HUES48 (cell line): ENCODE results near the gene PLEKHJ1.
"Not testable (repeated sequence)": the region's sequence is repeated elsewhere in the genome, so short reads cannot be mapped to it uniquely, and the experiment has no call there.

Experiments used
- H3K27ac ChIP-seq: one replicate; pipeline ENCODE4 v1.7.0; 2013; ENCODE audit warnings: low read depth, low read length, inconsistent platforms
- H3K27me3 ChIP-seq: 2 replicates; pipeline ENCODE4 v1.6.1; 2013; ENCODE audit warnings: mild to moderate bottlenecking, low read length; ENCODE audit not compliant: control insufficient read depth, insufficient read depth
- H3K36me3 ChIP-seq: 2 replicates; pipeline ENCODE4 v1.6.1; 2013; ENCODE audit warnings: low read length; ENCODE audit not compliant: control insufficient read depth, insufficient read depth
- H3K4me1 ChIP-seq: 2 replicates; pipeline ENCODE4 v1.6.1; 2013; ENCODE audit warnings: mild to moderate bottlenecking, low read length; ENCODE audit not compliant: control insufficient read depth, insufficient read depth
- H3K4me3 ChIP-seq: 2 replicates; pipeline ENCODE4 v1.5.1; 2013; ENCODE audit warnings: mild to moderate bottlenecking, low read depth, low read length
- H3K9ac ChIP-seq: 2 replicates; pipeline ENCODE4 v1.6.1; 2013; ENCODE audit warnings: mild to moderate bottlenecking, low read depth, low read length, moderate library complexity
- H3K9me3 ChIP-seq: 2 replicates; pipeline ENCODE4 v1.6.1; 2013; ENCODE audit warnings: low read length; ENCODE audit not compliant: control insufficient read depth, insufficient read depth

The PLEKHJ1 gene

DNA sequence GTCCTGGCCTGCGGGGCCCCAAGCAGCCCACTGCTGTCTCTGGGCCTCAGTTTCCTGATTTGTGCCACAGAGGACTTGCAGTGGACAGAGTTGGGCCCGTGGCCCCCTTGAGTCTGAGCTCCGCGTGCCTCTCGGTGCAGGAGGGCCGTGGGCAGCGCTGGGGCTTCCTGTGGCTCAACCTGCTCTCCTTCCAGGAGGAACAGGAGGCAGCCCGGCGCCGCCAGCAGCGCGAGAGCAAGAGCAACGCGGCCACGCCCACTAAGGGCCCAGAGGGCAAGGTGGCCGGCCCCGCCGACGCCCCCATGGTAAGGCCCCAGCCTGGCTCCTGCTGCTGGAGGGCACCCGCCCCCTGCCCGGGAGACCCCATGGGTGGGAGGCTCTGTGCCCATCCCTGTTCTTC is 25.9 kb downstream of the PLEKHJ1 start:
- H3K9ac ChIP-seq, result no peak overlapping the region
- H3K27ac ChIP-seq, result no peak overlapping the region
- peaks cover 61% of the 10 kb centered on the region for H3K36me3 ChIP-seq
- no peak overlapping the region for H3K4me3 ChIP-seq
- no peaks in the 10 kb centered on the region for H3K9me3 ChIP-seq
- no peaks in the 10 kb centered on the region for H3K27me3 ChIP-seq
- H3K4me1 ChIP-seq, result no peaks in the 10 kb centered on the region

DNA sequence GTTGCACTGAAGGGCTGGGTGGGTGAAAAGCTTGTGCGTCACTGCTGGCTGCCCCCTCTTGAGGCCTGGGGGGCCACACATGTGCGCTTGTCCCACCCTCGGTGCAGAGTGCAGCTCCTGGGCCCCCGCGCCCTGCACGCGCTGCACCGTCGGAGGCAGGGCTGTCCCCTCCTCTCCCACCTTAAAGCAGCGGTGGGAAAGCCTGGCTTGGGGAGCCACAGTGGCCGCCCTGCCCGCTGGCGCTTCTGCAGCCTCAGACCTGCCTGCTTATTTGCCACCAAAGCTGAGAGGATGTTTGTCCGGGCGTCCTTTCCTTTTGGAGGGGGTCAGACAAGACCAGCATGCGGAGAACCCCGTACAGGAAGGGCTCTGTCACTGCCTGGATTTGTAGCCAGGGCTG is 26.7 kb downstream of the PLEKHJ1 start:
- Histone ChIP-seq H3K36me3 (peaks cover 53% of the 10 kb centered on the region), H3K9me3 (no peaks in the 10 kb centered on the region), H3K4me3 (no peak overlapping the region), H3K4me1 (no peaks in the 10 kb centered on the region), H3K9ac (no peak overlapping the region), H3K27me3 (no peaks in the 10 kb centered on the region), H3K27ac (no peak overlapping the region)

DNA sequence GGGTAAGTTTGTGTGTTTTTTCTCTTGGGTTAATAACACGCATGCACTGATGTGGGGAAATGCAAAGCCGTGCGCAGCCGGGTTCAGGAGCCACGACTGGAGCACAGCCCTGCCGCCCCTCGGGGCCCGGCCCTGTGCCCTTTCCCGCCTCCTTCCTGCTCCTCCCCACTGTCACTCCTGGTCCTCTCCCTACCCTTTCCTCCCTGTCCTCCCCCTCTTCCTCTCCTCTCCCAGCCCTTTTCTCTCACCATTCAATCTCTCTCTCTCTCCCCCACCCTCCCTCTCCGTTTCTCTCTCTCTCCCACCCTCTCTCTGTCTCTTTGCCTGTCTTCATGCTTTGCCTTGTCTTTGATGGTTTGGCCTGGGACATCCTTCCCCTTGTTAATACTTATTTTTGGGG is 27.2 kb downstream of the PLEKHJ1 start:
- no peak overlapping the region for H3K4me3 ChIP-seq
- no peaks in the 10 kb centered on the region for H3K4me1 ChIP-seq
- H3K27ac ChIP-seq, result no peak overlapping the region
- H3K36me3 ChIP-seq, result peaks cover 53% of the 10 kb centered on the region
- no peak overlapping the region for H3K9ac ChIP-seq
- no peaks in the 10 kb centered on the region for H3K9me3 ChIP-seq
- no peaks in the 10 kb centered on the region for H3K27me3 ChIP-seq

DNA sequence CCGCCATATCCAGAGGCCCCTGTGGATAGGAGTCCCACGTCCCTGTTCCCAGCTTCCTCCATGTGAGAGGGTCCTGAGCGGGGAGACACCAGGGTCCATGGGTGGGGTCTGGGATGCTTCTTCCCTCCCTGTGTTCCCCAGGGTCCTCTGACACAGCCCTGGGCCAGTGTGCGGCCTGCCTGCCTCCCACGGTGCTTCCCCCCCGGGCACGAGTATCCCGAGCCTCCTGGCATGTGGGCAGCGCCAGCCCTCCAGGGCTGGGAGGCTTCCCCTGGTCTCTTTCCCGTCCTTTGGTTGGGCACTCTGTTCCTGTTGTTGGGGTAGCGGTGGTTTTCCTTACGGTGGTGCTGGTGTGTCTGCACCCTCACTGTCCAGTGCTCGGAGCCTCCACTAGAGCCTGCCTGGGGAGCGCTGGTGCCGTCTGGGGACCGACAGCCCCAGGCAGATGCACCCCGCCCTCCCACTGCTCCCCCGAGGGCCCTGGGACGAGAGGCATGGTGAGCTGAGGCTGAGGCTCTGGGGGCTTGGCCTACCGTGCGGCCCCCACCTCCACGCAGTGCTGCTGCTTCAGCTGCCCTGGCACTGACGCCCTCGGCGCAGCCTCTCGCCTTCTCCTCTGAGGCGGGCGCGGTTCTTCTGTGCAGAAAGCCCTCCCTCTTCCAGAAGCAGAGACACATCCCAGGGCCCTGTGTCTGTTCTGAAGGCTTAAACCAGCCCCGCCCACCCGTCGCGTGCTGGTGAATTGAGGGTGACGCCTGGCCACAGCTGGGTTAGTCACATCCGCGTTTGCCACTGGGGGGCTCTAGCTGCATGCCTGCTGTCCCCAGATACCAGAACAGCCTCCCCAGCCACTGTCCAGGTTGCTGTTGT is 27.9 kb downstream of the PLEKHJ1 start:
- no peak overlapping the region for H3K4me3 ChIP-seq
- H3K9ac ChIP-seq, result no peak overlapping the region
- H3K27ac ChIP-seq, result no peak overlapping the region
- H3K27me3 ChIP-seq, result no peaks in the 10 kb centered on the region
- peaks cover 48% of the 10 kb centered on the region for H3K36me3 ChIP-seq
- H3K4me1 ChIP-seq, result no peaks in the 10 kb centered on the region
- no peaks in the 10 kb centered on the region for H3K9me3 ChIP-seq

DNA sequence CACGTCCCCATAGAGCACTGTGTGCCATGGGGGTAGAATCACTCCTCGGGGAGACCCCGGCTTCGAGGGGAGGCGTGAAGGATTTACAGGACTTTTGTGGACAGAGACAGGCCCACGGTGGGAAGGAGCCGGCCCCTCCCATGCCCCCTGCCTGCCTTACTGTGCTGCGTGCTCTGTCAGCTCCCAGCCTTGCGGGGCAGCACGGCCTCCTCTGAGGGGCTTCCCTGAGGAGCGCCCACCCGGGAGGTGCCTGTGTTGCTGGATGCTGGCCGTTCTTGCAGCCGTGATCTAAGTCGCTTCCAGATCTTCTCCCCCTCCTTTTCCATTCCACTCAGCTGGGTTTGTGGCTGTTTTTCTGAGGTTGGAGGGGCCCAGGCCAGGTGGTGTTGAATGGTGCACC is 29.1 kb downstream of the PLEKHJ1 start:
- Histone ChIP-seq H3K27me3 (no peaks in the 10 kb centered on the region), H3K36me3 (peaks cover 46% of the 10 kb centered on the region), H3K9ac (no peak overlapping the region), H3K27ac (no peak overlapping the region), H3K4me1 (no peaks in the 10 kb centered on the region), H3K4me3 (no peak overlapping the region), H3K9me3 (no peaks in the 10 kb centered on the region)

DNA sequence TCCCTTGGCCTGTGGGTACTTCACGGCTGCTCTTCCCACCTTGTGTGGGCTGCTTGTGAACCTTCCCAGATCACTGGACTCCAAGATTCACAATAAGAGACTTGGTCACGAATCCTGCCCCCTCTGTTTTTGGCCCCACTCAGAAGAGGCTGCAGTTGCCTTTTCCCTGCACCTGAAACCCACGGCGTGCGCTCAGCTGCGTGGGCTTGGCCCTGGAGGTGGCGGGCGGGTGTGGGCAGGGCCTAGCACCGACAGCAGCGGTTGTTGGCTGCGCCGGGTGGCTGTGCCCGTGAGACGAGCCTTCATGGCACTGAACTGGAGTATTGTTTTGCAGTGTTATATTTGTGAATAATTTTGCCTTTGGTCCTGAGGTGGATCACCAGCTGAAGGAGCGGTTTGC is 33.8 kb downstream of the PLEKHJ1 start:
- Histone ChIP-seq H3K4me1 (no peaks in the 10 kb centered on the region), H3K27me3 (no peaks in the 10 kb centered on the region), H3K9me3 (no peaks in the 10 kb centered on the region), H3K27ac (no peak overlapping the region), H3K4me3 (no peak overlapping the region), H3K36me3 (peaks cover 34% of the 10 kb centered on the region), H3K9ac (no peak overlapping the region)

DNA sequence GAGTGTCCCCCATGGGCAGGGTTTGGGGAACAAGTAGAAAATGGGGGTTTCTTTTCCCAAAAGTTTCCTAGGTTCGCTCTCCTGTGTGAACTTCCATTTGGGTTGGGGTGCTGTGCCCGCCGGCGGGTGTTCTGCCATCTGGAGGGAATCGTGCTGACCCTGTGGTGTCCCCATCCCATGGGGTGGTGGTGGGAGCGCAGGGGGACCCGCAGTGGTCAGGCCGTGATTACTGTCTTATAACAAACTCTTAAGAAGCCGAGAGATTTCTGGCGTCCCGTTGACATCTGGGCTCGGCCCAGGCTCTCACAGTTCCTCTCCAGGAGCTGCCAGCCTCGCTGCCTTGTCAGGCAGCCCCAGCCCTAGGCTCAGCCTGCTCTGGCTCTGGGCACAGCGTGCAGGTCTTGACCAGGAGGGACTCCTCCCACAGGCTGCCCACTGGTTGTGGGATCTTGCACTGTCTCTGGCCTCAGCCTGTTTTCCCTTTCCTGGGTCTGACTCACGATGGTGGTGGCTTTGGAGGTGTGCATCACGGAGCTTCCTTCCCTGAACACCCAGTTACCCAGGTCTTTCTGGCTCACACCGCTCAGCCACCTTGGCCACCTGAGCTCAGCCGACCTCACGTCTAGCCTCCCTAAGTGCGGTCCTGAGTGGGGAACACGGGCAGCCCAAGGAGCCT is 34.5 kb downstream of the PLEKHJ1 start:
- Histone ChIP-seq H3K4me3 (no peak overlapping the region), H3K4me1 (no peaks in the 10 kb centered on the region), H3K27ac (no peak overlapping the region), H3K9ac (no peak overlapping the region; the same call in 1 of the 2 replicates), H3K27me3 (no peaks in the 10 kb centered on the region), H3K36me3 (peaks cover 29% of the 10 kb centered on the region), H3K9me3 (no peaks in the 10 kb centered on the region)

DNA sequence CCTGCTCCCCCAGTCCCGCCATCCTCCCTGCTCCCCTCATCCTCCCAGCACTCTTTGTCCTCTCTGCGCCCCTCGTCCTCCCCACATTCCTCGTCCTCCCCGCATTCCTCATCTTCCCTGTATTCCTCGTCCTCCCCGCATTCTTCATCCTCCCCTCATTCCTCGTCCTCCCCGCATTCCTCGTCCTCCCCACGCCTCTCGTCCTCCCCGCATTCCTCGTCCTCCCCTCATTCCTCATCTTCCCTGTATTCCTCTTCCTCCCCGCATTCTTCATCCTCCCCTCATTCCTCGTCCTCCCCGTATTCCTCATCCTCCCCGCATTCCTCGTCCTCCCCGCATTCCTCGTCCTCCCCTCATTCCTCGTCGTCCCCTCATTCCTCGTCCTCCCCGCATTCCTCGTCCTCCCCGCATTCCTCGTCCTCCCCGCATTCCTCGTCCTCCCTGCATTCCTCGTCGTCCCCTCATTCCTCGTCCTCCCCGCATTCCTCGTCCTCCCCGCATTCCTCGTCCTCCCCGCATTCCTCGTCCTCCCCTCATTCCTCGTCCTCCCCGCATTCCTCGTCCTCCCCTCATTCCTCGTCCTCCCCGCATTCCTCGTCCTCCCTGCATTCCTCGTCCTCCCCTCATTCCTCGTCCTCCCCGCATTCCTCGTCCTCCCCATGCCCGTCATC is 35.4 kb downstream of the PLEKHJ1 start:
- peaks cover 33% of the 10 kb centered on the region for H3K36me3 ChIP-seq
- H3K4me1 ChIP-seq, result not testable (repeated sequence)

DNA sequence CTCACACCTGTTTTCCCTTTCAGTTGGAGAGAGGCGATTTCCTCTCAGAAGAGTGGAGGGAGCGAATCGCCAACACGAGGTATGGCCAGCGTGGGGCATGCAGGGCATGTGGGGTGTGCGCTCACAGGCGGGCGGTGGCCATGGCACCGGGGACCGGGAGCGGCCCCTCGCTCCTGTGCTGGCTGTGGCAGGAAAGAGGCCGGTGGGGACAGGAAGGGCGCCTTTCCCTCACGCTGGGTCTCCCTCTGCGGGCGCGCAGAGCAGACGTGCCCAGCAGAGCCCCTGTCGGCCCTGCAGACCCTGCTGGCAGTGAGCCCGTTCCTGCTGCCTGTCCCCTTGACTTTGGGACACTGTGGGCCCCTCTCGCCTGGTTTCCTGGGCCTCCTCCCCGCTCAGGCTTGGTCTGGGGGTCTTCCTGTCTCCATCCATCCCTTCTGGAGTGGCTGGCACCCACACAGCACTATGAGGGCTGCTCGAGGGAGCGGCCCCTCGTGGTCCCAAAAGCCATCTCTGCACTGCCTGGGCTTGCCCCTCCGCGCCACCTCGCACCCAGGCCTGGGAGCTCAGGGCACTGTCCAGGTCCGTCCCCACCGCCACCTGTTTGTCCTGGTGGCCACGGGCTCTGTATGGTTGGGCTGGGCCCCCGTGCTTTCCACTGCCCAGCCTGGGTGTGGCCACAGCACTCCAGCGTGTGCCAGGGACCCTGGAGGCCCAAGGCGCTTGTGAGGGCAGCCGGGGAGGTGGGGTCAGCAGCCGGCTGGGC is 36.1 kb downstream of the PLEKHJ1 start:
- Histone ChIP-seq H3K27me3 (no peaks in the 10 kb centered on the region), H3K4me3 (no peak overlapping the region), H3K36me3 (peaks cover 38% of the 10 kb centered on the region), H3K4me1 (no peaks in the 10 kb centered on the region), H3K9ac (no peak overlapping the region), H3K9me3 (no peaks in the 10 kb centered on the region), H3K27ac (no peak overlapping the region)

More for the DNA sequence above, 35.4 kb downstream of the PLEKHJ1 start:
- H3K9me3 ChIP-seq, H3K27ac ChIP-seq, H3K27me3 ChIP-seq, H3K4me3 ChIP-seq, H3K9ac ChIP-seq: not testable (repeated sequence)

DNA sequence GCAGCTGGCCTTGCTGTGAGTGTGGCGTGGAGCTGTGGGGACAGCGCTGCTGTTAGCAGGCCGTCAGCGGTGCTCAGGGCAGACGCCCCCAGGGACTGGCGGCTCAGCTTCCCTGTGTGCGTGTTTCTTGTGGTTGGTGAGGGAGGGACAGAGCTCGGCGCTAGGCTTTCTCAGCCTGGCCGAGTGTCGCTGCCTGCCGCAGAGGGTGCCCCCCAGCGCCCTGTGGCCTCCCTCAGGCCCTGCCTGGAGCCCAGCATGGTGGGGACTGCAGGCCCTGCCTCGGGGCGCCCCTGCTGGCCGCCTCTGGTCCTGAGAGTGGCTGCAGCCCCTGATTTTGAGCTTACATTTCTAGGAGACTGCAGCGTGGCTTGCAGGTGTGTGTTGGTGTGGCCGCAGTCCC is 36.9 kb downstream of the PLEKHJ1 start:
- H3K9ac ChIP-seq, result no peak overlapping the region
- no peaks in the 10 kb centered on the region for H3K9me3 ChIP-seq
- H3K27me3 ChIP-seq, result no peaks in the 10 kb centered on the region
- H3K4me3 ChIP-seq, result no peak overlapping the region
- no peaks in the 10 kb centered on the region for H3K4me1 ChIP-seq
- peaks cover 42% of the 10 kb centered on the region for H3K36me3 ChIP-seq
- no peak overlapping the region for H3K27ac ChIP-seq
